Stimulated activated naive CD8-positive, alpha-beta T cell treated with anti-CD3 and anti-CD28 coated beads, Interleukin-15, amount 100 ng/mL, for 72 hours (primary cell): ENCODE results near the gene UNC45A.
"Not testable (repeated sequence)": the region's sequence is repeated elsewhere in the genome, so short reads cannot be mapped to it uniquely, and the experiment has no call there.

Experiments used
- ATAC-seq: fragments of 150-1000 bp; cut with Tn5 transposase; 2 replicates; pipeline ENCODE4 v1.10.0; 2021; ENCODE audit warnings: mild to moderate bottlenecking, moderate library complexity
- DNase-seq, 2 donors: peaks; one replicate each; pipeline ENCODE4 v3.0.0; 2021 to 2022
- H3K27ac Mint-ChIP-seq, 2 donors: one replicate each; pipeline ENCODE4 v1.8.0; 2022; ENCODE audit warnings: mild to moderate bottlenecking in 2 of 2, mixed read lengths in 2 of 2, moderate library complexity in 2 of 2
- H3K27me3 Mint-ChIP-seq: one replicate; pipeline ENCODE4 v1.8.0; 2022; ENCODE audit warnings: mixed read lengths
- H3K4me1 Mint-ChIP-seq: one replicate; pipeline ENCODE4 v1.8.0; 2022; ENCODE audit warnings: mild to moderate bottlenecking, mixed read lengths
- H3K4me3 Mint-ChIP-seq, 2 donors: one replicate each; pipeline ENCODE4 v1.8.0; 2022; ENCODE audit warnings: mild to moderate bottlenecking in 2 of 2, mixed read lengths in 2 of 2, moderate library complexity in 1 of 2
- H3K9me3 Mint-ChIP-seq, 2 donors: one replicate each; pipeline ENCODE4 v1.8.0; 2022; ENCODE audit warnings: mixed read lengths in 2 of 2

The UNC45A gene

DNA sequence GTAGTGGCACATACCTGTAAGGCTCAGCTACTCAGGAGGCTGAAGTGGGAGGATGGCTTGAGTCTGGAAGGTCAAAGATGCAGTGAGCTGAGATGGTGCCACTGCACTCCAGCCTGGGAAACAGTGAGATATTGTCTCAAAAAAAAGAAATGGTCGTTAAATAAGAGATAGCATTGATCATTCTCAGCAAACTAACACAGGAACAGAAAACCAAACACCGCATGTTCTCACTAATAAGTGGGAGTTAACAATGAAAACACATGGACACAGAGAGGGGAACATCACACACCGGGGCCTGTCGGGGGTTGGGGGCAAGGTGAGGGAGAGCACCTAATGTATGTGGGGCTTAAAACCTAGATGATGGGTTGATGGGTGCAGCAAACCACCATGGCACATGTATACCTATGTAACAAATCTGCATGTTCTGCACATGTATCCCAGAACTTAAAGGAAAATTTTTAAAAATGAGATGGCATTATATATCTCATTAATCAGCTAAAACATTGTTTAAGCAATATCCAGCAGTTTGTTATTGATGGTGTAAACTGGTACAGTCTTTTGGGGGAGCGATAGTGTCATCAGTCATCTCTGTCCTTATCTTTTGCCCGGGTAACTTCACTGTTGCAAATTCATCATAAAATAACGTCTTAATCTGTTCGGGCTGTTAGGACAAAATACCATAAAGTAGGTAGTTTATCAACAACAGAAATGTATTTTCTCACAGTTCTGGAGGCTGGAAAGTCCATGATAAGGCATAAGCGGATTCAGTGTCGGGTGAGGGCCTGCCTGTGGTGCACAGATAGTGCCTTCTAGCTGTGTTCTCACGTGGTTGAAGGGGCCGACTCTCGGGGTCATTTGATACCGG is 33.7 kb upstream of the UNC45A start:
- ATAC-seq, result no peak
- Mint-ChIP-seq H3K9me3 (no peaks in the 10 kb centered on the region), H3K27ac (peak overlapping the region; percentile 48 to 93), H3K27me3 (no peaks in the 10 kb centered on the region), H3K4me1 (peaks cover 35% of the 10 kb centered on the region), H3K4me3 (peak overlapping the region; percentile 82 to 84)
- no peak for DNase-seq

DNA sequence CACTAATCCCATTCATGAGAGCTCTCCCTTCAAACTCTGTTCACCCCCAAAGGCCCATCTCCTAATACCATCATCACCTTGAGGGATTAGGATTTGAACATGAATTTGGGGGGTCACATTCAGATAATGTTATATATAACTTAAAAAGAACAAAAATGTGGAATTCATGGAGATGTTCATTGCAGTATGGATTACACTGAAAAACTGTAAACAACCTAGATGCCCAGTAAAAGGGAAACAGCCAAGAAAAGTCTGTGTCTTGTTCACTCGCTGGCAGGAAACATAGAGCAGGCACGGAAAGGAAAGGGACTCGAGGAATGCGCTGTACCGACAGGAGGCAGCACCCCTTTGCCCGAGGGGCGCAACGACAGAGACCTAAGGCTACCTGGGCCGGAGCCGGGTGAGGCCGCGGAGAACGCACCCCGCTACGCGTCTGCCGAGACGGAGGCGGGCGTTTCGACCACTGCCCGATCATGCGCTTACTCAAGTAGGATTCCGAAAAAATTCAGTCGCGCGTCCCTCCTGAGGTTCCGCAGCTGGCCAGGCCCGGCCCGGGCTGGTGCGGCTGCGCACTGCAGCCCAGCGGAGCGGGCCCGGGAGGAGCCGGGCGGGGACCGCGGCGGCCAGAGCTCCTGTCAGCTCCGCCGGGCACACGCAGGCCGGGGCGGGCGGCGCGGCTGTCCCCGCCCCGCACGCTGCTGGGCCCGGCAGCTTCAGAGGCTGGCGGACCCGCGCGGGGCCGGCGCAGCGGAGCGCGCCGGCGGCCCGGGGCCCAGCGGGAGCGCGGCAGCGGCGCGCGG is 32.8 kb upstream of the UNC45A start:
- Mint-ChIP-seq H3K9me3 (no peaks in the 10 kb centered on the region), H3K4me3 (peak overlapping the region; percentile 82 to 84), H3K4me1 (peaks cover 35% of the 10 kb centered on the region), H3K27me3 (no peaks in the 10 kb centered on the region), H3K27ac (peak overlapping the region; percentile 74 to 93)
- ATAC-seq (peak; percentile 80), DNase-seq (peak; percentile 79 to 80)

GRCh38 chr15:90902840-90903732 is 32.0 kb upstream of the UNC45A start, which contains the start of gene MAN2A2:
MAN2A2 (plus strand) TSS chr15:90903302; CDS start chr15:90904208, 906 bp downstream.
- Mint-ChIP-seq H3K9me3 (no peaks in the 10 kb centered on the region), H3K4me3 (peak within 1 kb of the TSS; percentile 93 to 99), H3K4me1 (peaks cover 35% of the 10 kb centered on the region), H3K27me3 (no peaks in the 10 kb centered on the region), H3K27ac (peak within 1 kb of the TSS; percentile 93 to 97)
- DNase-seq (peak; percentile 82 to 84), ATAC-seq (peak; percentile 78)

DNA sequence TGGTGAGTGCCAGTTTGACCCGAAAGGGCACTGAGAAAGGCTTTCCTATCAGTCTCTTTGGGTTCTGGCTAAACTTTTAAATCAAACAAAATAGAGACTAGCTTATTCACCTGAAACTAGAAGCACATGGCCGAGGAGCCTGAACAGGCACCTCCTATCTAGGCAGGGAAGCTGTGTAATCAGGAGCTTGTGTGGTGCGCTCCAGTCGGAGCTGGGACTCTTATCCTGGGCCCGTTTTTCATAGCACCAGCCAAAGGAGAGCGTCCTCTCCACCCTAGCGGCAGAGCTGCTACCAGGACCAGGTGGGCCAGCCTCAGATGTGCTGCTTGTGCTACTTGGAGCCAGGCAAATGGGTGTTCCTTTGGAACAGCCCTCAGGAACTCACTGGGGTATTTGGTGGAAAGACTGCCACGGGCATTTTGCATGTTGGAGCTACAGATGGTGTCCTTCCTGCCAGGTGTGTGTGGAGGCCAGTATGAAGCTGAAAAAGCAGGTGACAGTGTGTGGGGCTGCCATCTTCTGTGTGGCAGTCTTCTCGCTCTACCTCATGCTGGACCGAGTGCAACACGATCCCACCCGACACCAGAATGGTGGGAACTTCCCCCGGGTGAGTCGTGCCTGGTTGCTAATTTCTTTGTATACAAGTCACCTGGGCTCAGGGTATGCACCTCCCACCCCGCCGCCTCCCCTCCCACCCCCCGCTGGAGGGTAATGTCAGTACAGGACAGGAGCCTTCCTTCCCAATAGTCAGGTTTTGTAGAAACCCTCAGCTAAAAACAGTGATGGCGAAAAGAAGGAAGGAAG is 31.1 kb upstream of the UNC45A start:
- Mint-ChIP-seq H3K4me1 (peaks cover 35% of the 10 kb centered on the region), H3K4me3 (peak overlapping the region; percentile 93 to 99), H3K27me3 (no peaks in the 10 kb centered on the region), H3K9me3 (no peaks in the 10 kb centered on the region), H3K27ac (peak overlapping the region; percentile 88 to 97)
- DNase-seq (no peak), ATAC-seq (no peak)

DNA sequence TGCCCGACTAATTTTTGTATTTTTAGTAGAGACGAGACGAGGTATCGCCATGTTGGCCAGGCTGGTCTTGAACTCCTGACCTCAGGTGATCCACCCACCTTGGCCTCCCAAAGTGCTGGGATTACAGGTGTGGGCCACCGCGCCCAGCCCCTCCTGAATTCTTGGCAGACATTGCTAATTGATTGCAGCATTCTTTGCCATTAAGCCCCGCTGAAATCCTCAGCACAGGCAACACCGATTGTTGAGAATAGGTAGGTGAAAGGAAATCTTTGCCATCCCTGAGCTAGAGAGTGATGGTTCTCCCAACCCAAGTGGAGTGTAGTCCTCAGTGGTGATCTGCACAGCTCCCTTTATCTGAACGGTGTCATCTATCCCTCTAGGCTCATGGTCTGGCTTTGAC is 30.3 kb upstream of the UNC45A start:
- Mint-ChIP-seq H3K4me3 (no peak overlapping the region), H3K27me3 (no peaks in the 10 kb centered on the region), H3K9me3 (no peaks in the 10 kb centered on the region), H3K4me1 (peaks cover 35% of the 10 kb centered on the region), H3K27ac (no peak overlapping the region)
- no peak for ATAC-seq
- no peak for DNase-seq

DNA sequence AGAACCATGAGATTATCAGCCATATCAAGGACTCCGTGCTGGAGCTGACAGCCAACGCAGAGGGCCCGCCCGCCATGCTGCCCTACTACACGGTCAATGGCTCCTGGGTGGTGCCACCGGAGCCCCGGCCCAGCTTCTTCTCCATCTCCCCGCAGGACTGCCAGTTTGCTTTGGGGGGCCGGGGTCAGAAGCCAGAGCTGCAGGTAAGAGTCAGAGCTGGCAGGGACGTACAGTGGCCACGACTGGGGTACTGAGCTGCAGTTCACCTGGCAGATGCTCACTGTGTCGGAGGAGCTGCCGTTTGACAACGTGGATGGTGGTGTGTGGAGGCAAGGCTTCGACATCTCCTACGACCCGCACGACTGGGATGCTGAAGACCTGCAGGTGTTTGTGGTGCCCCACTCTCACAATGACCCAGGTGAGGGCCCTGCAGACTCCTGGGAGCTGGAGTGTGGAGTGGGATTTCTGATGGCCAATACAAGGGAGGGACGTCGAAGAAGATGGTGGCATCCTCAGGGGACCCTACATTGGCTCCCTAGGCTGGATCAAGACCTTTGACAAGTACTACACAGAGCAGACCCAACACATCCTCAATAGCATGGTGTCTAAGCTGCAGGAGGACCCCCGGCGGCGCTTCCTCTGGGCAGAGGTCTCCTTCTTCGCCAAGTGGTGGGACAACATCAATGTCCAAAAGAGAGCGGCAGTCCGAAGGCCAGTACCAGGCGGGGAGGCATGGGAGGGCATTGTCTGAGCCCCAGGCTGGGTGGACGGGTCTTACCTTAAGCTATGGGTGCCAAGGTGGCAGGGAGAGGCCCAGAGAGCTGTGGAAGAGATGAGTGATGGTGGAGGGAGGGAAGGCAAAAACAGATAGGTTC is 29.5 kb upstream of the UNC45A start:
- Mint-ChIP-seq H3K4me3 (no peak overlapping the region), H3K27ac (peak overlapping the region; percentile 52 to 71), H3K4me1 (peaks cover 35% of the 10 kb centered on the region), H3K9me3 (no peaks in the 10 kb centered on the region), H3K27me3 (no peaks in the 10 kb centered on the region)
- DNase-seq, result no peak
- ATAC-seq, result no peak

DNA sequence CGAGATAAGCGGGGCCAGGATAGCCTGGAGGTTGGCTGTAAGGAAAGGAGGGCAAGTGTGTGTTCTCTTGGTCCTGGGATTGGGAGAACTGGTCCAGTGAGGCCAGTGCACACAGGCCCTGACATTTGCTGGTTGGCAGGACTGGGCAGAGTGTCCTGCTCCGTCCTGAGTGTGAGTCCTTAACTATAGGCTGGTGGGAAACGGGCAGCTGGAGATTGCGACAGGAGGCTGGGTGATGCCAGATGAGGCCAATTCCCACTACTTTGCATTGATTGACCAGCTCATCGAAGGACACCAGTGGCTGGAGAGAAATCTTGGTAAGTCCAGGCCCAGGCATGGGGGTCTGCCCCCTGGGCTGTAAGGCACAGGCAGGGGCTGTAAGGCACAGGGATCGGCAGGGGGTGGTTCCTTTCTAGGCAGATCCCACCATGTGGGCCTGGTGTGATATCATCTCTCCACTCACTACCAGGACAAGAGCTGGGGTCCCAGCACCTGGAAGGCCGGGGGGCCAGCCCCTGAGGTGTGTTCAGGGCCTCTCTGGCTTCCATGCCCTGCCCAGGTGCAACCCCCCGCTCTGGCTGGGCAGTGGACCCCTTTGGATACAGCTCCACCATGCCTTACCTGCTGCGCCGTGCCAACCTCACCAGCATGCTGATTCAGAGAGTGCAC is 28.8 kb upstream of the UNC45A start:
- DNase-seq, result no peak
- H3K9me3 Mint-ChIP-seq, result no peaks in the 10 kb centered on the region
- no peak overlapping the region for H3K4me3 Mint-ChIP-seq
- no peak for ATAC-seq
- peak overlapping the region in 1 of 2 donors; percentile 52 for H3K27ac Mint-ChIP-seq
- no peaks in the 10 kb centered on the region for H3K27me3 Mint-ChIP-seq
- H3K4me1 Mint-ChIP-seq, result peaks cover 31% of the 10 kb centered on the region

DNA sequence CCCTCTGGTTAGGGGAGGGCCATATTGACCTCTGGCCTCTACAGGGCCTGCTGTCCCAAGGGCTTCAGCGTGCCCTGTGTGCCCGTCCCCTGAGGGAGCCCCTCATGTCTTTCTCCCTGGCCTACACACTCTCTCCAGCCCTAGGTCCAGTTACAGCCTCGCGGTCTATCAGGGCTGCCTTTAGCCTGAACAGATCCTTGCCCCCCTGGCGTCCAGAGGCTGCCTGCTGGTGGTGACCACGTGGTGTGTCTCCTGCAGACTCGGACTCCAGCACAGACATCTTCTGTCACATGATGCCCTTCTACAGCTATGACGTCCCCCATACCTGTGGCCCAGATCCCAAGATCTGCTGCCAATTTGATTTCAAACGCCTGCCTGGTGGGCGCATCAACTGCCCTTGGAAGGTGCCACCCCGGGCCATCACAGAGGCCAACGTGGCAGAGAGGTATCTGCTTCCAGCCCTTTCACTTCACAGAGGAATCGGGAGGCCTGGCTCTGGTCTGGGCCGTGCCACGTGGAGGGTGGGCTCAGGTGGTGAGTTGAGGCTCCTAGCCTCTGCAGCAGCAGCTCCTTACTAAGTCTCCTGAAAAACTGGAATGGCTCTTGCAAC is 27.9 kb upstream of the UNC45A start:
- Mint-ChIP-seq H3K27me3 (no peaks in the 10 kb centered on the region), H3K4me3 (no peak overlapping the region)

GRCh38 chr15:90907838-90908507 is 27.1 kb upstream of the UNC45A start:
- H3K4me1 Mint-ChIP-seq, result peaks cover 24% of the 10 kb centered on the region
- H3K4me3 Mint-ChIP-seq, result no peak overlapping the region
- no peaks in the 10 kb centered on the region for H3K9me3 Mint-ChIP-seq
- no peak overlapping the region for H3K27ac Mint-ChIP-seq
- no peaks in the 10 kb centered on the region for H3K27me3 Mint-ChIP-seq
- DNase-seq (no peak), ATAC-seq (no peak)

More for the DNA sequence above, 27.9 kb upstream of the UNC45A start:
- Mint-ChIP-seq H3K4me1 (peaks cover 24% of the 10 kb centered on the region), H3K27ac (no peak overlapping the region), H3K9me3 (no peaks in the 10 kb centered on the region)
- no peak for ATAC-seq
- no peak for DNase-seq

- H3K9me3 Mint-ChIP-seq, DNase-seq, ATAC-seq, H3K4me3 Mint-ChIP-seq, H3K27me3 Mint-ChIP-seq: not testable (repeated sequence)
- Mint-ChIP-seq H3K27ac (peak overlapping the region in 1 of 2 donors; percentile 67), H3K4me1 (peaks cover 13% of the 10 kb centered on the region)
Measured at GRCh38 chr15:90909449-90909848, 25.6 kb upstream of the UNC45A start.

DNA sequence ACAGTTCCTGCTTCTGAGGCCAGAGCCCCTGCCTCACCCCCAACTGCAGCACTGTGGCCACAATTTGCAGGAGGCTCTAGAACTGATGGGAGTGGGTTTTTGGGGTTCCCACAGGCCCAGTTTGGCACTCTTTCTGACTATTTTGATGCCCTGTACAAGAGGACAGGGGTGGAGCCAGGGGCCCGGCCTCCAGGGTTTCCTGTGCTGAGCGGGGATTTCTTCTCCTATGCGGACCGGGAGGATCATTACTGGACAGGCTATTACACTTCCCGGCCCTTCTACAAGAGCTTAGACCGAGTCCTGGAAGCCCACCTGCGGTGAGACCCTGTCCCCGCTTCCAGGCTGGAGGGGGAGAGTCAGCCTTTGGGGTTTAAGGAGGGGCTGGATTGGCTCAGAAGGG is 25.1 kb upstream of the UNC45A start:
- no peaks in the 10 kb centered on the region for H3K9me3 Mint-ChIP-seq
- H3K4me3 Mint-ChIP-seq, result no peak overlapping the region
- ATAC-seq (no peak), DNase-seq (no peak)
- H3K27ac Mint-ChIP-seq, result peak overlapping the region in 1 of 2 donors; percentile 21
- H3K4me1 Mint-ChIP-seq, result peaks cover 12% of the 10 kb centered on the region
- H3K27me3 Mint-ChIP-seq, result no peaks in the 10 kb centered on the region

- no peak for ATAC-seq
- Mint-ChIP-seq H3K9me3 (no peaks in the 10 kb centered on the region), H3K4me1 (peaks cover 10% of the 10 kb centered on the region), H3K27ac (no peak overlapping the region), H3K4me3 (no peak overlapping the region), H3K27me3 (no peaks in the 10 kb centered on the region)
- DNase-seq, result no peak
Measured at GRCh38 chr15:90910441-90911301, 24.4 kb upstream of the UNC45A start.
